ENCODE data around the gene TBC1D20. TPM values are rescaled to one million over a fixed set of nuclear protein-coding genes. Genes with fewer than 3 reads are reported as not detected.

Gene TBC1D20
- total RNA-seq, 1 donor from 2014 or later: 35.8 TPM

DNA sequence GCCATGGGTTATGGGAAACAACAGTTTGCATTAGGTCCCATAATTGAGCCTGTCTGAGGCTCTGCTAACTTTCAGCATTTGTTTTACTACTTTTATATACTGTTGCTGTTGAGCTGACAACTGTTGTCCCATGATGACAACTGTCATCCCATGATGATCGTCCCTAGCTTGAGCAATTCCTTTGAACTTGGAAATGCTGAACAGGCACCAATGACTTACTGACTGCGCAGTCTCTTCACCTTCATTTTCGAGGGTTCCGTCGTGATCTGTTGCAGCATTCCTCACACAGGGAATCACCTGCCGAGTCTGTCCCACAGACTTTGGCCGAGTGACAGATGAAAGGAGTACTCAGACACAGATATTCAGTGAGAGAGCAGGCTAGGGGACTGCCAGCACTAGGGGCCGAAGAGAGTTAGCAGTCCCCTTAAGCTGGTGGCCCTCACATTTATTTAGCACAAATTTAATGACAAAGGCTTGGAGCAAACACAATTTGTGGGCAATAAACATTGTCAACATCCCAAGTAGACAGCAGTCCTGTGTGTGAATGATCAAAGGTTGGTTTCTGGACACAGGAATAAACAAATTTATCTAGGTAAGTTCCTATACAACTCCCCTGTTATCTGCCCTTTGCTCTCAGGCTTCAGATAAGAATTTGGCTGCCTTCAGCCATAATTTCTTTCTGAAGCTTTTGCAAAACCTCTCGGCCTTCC lies 10.0 kb upstream of the TBC1D20 start:
- TF ChIP-seq, protein P1, sequence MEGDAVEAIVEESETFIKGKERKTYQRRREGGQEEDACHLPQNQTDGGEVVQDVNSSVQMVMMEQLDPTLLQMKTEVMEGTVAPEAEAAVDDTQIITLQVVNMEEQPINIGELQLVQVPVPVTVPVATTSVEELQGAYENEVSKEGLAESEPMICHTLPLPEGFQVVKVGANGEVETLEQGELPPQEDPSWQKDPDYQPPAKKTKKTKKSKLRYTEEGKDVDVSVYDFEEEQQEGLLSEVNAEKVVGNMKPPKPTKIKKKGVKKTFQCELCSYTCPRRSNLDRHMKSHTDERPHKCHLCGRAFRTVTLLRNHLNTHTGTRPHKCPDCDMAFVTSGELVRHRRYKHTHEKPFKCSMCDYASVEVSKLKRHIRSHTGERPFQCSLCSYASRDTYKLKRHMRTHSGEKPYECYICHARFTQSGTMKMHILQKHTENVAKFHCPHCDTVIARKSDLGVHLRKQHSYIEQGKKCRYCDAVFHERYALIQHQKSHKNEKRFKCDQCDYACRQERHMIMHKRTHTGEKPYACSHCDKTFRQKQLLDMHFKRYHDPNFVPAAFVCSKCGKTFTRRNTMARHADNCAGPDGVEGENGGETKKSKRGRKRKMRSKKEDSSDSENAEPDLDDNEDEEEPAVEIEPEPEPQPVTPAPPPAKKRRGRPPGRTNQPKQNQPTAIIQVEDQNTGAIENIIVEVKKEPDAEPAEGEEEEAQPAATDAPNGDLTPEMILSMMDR (IDR thresholded peaks at IDR 0.05; ENCODE audit: insufficient read depth, low read length, severe bottlenecking): no peak
- Histone ChIP-seq H3K36me3 (ENCODE audit: control insufficient read depth, insufficient read depth, low read length) (no peaks in the 10 kb centered on the region), H3K4me3 (ENCODE audit: low read depth, low read length) (no peak overlapping the region), H3K27me3 (ENCODE audit: control insufficient read depth, insufficient read depth, low read length) (no peaks in the 10 kb centered on the region)
- FAIRE-seq (no peak), DNase-seq (ENCODE audit: low read depth) (no peak)

GRCh38 chr20:469746-470490 lies 7.6 kb upstream of the TBC1D20 start:
- no peaks in the 10 kb centered on the region for H3K36me3 ChIP-seq (ENCODE audit: control insufficient read depth, insufficient read depth, low read length)
- no peaks in the 10 kb centered on the region for H3K27me3 ChIP-seq (ENCODE audit: control insufficient read depth, insufficient read depth, low read length)
- H3K4me3 ChIP-seq (ENCODE audit: low read depth, low read length): no peak overlapping the region
- TF ChIP-seq, protein P1 (IDR thresholded peaks at IDR 0.05; ENCODE audit: insufficient read depth, low read length, severe bottlenecking): no peak
- no peak for DNase-seq (ENCODE audit: low read depth)
- no peak for FAIRE-seq

GRCh38 chr20:467755-468154 lies 5.4 kb upstream of the TBC1D20 start:
- FAIRE-seq (no peak), DNase-seq (ENCODE audit: low read depth) (no peak)
- H3K4me3 ChIP-seq (ENCODE audit: low read depth, low read length): no peak overlapping the region
- no peaks in the 10 kb centered on the region for H3K27me3 ChIP-seq (ENCODE audit: control insufficient read depth, insufficient read depth, low read length)
- no peaks in the 10 kb centered on the region for H3K36me3 ChIP-seq (ENCODE audit: control insufficient read depth, insufficient read depth, low read length)
- TF ChIP-seq, protein P1 (IDR thresholded peaks at IDR 0.05; ENCODE audit: insufficient read depth, low read length, severe bottlenecking): no peak

GRCh38 chr20:461254-462198 lies 807 bp downstream of the TBC1D20 start:
- DNase-seq (ENCODE audit: low read depth) (peak; percentile 17), FAIRE-seq (no peak)
- Histone ChIP-seq H3K4me3 (ENCODE audit: low read depth, low read length) (peak overlapping the region; percentile 79), H3K27me3 (ENCODE audit: control insufficient read depth, insufficient read depth, low read length) (no peaks in the 10 kb centered on the region), H3K36me3 (ENCODE audit: control insufficient read depth, insufficient read depth, low read length) (no peaks in the 10 kb centered on the region)
- TF ChIP-seq, protein P1 (IDR thresholded peaks at IDR 0.05; ENCODE audit: insufficient read depth, low read length, severe bottlenecking): no peak

DNA sequence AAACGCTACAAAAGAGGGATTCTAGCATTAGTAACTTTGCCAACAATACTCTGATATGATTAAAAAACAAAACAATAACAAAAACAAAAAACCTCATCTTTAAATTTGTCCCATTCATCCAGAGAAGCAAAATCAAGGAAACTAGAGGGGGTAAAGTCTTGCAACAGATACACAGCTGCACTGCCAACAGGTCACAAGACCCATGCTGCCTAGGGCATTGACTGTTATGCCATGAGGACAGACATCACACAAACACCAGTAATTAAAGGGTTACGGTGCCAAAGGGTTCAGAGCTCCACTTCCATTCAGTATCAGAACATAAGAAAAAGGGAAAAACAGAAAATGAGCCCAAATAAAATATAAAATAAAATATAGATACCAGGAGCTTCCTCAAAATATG lies 1.6 kb downstream of the TBC1D20 start:
- H3K4me3 ChIP-seq (ENCODE audit: low read depth, low read length): no peak overlapping the region
- no peak for DNase-seq (ENCODE audit: low read depth)
- no peaks in the 10 kb centered on the region for H3K36me3 ChIP-seq (ENCODE audit: control insufficient read depth, insufficient read depth, low read length)
- FAIRE-seq: no peak
- no peaks in the 10 kb centered on the region for H3K27me3 ChIP-seq (ENCODE audit: control insufficient read depth, insufficient read depth, low read length)
- TF ChIP-seq, protein P1 (IDR thresholded peaks at IDR 0.05; ENCODE audit: insufficient read depth, low read length, severe bottlenecking): no peak
